IMR-90 (cell line): ENCODE results near the gene PFKFB1. TPM values are rescaled to one million over a fixed set of nuclear protein-coding genes. Genes with fewer than 3 reads are reported as not detected.
A peak's percentile ranks its signal among the peaks of the same experiment; 100 is the strongest.

Experiments
- ATAC-seq: fragments of 200-7000 bp; cut with Tn5 transposase; 2 replicates; pipeline ENCODE4 v1.9.1; 2020; ENCODE audit warnings: low read depth, mild to moderate bottlenecking, moderate library complexity
- BruUV-seq: library from RNA; stranded (reverse); fragments of 400-500 nt; replicated peaks from 2 replicates; lab custom pipeline; 2021; lab: Mats Ljungman, UMichigan
- CTCF ChIA-PET: fragments of 300-600 bp; formaldehyde crosslinking; extraction: SDS; loops from one replicate; lab custom pipeline; 2021; ENCODE audit warnings: antibody characterized with exemption; lab: Yijun Ruan, JAX
- POLR2A ChIA-PET: fragments of 300-600 bp; sonication (Branson Sonifier 250); formaldehyde crosslinking; loops from one replicate; lab custom pipeline; 2022; ENCODE audit warnings: antibody characterized with exemption; ENCODE audit not compliant: unreplicated experiment; lab: Charles Lee
- DNase-seq: peaks from one replicate; pipeline ENCODE4 v3.0.0; 2013
- H2AFZ ChIP-seq: replicated peaks from 2 replicates; pipeline ENCODE3; 2013; ENCODE audit warnings: low read length, mild to moderate bottlenecking; ENCODE audit not compliant: poor library complexity
- H2AK5ac ChIP-seq: 2 replicates; pipeline ENCODE4 v1.6.1; 2013; ENCODE audit warnings: low read depth, low read length, inconsistent platforms
- H2AK9ac ChIP-seq: replicated peaks from 2 replicates; pipeline ENCODE3; 2013; ENCODE audit warnings: mild to moderate bottlenecking, low read depth, low read length, moderate library complexity; ENCODE audit not compliant: poor library complexity
- H2BK120ac ChIP-seq: 2 replicates; pipeline ENCODE4 v1.6.1; 2013; ENCODE audit warnings: low read depth, low read length, inconsistent platforms
- H2BK15ac ChIP-seq: 3 replicates; pipeline ENCODE4 v1.6.1; 2013; ENCODE audit warnings: low read depth, low read length, inconsistent platforms
- H2BK20ac ChIP-seq: 2 replicates; pipeline ENCODE4 v1.6.1; 2013; ENCODE audit warnings: low read depth, mild to moderate bottlenecking, inconsistent platforms, low read length, moderate library complexity
- H2BK5ac ChIP-seq: 2 replicates; pipeline ENCODE4 v1.6.1; 2013; ENCODE audit warnings: mild to moderate bottlenecking, low read depth, low read length, inconsistent platforms; ENCODE audit not compliant: poor library complexity, severe bottlenecking
- H3K14ac ChIP-seq: replicated peaks from 2 replicates; pipeline ENCODE4 v1.6.1; 2013; ENCODE audit warnings: low read depth, low read length, inconsistent platforms
- H3K18ac ChIP-seq: 2 replicates; pipeline ENCODE4 v1.6.1; 2013; ENCODE audit warnings: low read depth, low read length, control low read depth
- H3K23ac ChIP-seq: 2 replicates; pipeline ENCODE4 v1.6.1; 2013; ENCODE audit warnings: low read depth, low read length, inconsistent platforms
- H3K27ac ChIP-seq: 2 replicates; pipeline ENCODE4 v1.5.1; 2013; ENCODE audit warnings: mild to moderate bottlenecking, control low read depth, low read length; ENCODE audit not compliant: insufficient read depth
- H3K27me3 ChIP-seq: 2 replicates; pipeline ENCODE4 v1.6.1; 2013; ENCODE audit warnings: low read length; ENCODE audit not compliant: control insufficient read depth, insufficient read depth
- H3K36me3 ChIP-seq: 2 replicates; pipeline ENCODE4 v1.6.1; 2013; ENCODE audit warnings: low read length, mixed read lengths; ENCODE audit not compliant: control insufficient read depth, insufficient read depth
- H3K4ac ChIP-seq: 2 replicates; pipeline ENCODE4 v1.6.1; 2013; ENCODE audit warnings: low read depth, low read length, inconsistent platforms
- H3K4me1 ChIP-seq: 2 replicates; pipeline ENCODE4 v1.6.1; 2013; ENCODE audit warnings: low read length, mixed read lengths; ENCODE audit not compliant: control insufficient read depth, insufficient read depth
- H3K4me2 ChIP-seq: 2 replicates; pipeline ENCODE4 v1.6.1; 2013; ENCODE audit warnings: low read depth, mild to moderate bottlenecking, control low read depth, low read length, moderate library complexity
- H3K4me3 ChIP-seq: 2 replicates; pipeline ENCODE4 v1.5.1; 2013; ENCODE audit warnings: low read depth, mild to moderate bottlenecking, control low read depth, low read length, moderate library complexity; ENCODE audit not compliant: insufficient read depth
- H3K56ac ChIP-seq: 2 replicates; pipeline ENCODE4 v1.6.1; 2013; ENCODE audit warnings: low read length, inconsistent platforms; ENCODE audit not compliant: insufficient read depth; ENCODE audit errors: extremely low read depth
- H3K79me1 ChIP-seq, 2 experiments: 2 replicates each; pipeline ENCODE4 v1.6.1; 2013; ENCODE audit warnings: low read length in 2 of 2, inconsistent platforms in 1 of 2, low read depth in 1 of 2
- H3K9ac ChIP-seq: 2 replicates; pipeline ENCODE4 v1.6.1; 2013; ENCODE audit warnings: low read depth, low read length, control low read depth
- H3K9me1 ChIP-seq: 2 replicates; pipeline ENCODE4 v1.6.1; 2013; ENCODE audit warnings: low read length, inconsistent platforms; ENCODE audit not compliant: insufficient read depth
- H3K9me3 ChIP-seq: 2 replicates; pipeline ENCODE4 v1.6.1; 2013; ENCODE audit warnings: low read length; ENCODE audit not compliant: control insufficient read depth, insufficient read depth
- H4K20me1 ChIP-seq: 2 replicates; pipeline ENCODE4 v1.6.1; 2013; ENCODE audit warnings: low read length, inconsistent platforms; ENCODE audit not compliant: insufficient read depth
- H4K5ac ChIP-seq: 2 replicates; pipeline ENCODE4 v1.6.1; 2013; ENCODE audit warnings: mild to moderate bottlenecking, low read depth, low read length, control low read depth
- H4K8ac ChIP-seq, 2 experiments: 2 replicates each; pipeline ENCODE4 v1.6.1; 2013; ENCODE audit warnings: low read depth in 2 of 2, low read length in 2 of 2, control low read depth in 1 of 2, inconsistent platforms in 1 of 2
- H4K91ac ChIP-seq: 2 replicates; pipeline ENCODE4 v1.6.1; 2013; ENCODE audit warnings: low read depth, low read length, inconsistent platforms; ENCODE audit not compliant: insufficient read depth
- BHLHE40 ChIP-seq: fragments of 150-350 bp; IDR thresholded peaks from 2 replicates; pipeline ENCODE4 v1.6.1; 2016; ENCODE audit warnings: mild to moderate bottlenecking, low read depth, low read length
- CEBPB ChIP-seq: IDR thresholded peaks from 2 replicates; pipeline ENCODE4 v1.6.1; 2012; ENCODE audit warnings: low read depth, low read length, improper control_type of control experiment
- CHD1 ChIP-seq: IDR thresholded peaks from 2 replicates; pipeline ENCODE4 v1.6.1; 2012; ENCODE audit warnings: low read depth, low read length, improper control_type of control experiment
- MAFK ChIP-seq: IDR thresholded peaks from 2 replicates; pipeline ENCODE4 v1.6.1; 2012; ENCODE audit warnings: low read depth, low read length, improper control_type of control experiment
- MAZ ChIP-seq: IDR thresholded peaks from 2 replicates; pipeline ENCODE4 v1.6.1; 2012; ENCODE audit warnings: low read depth, mild to moderate bottlenecking, low read length, improper control_type of control experiment, moderate library complexity, borderline replicate concordance
- MXI1 ChIP-seq: IDR thresholded peaks from 2 replicates; pipeline ENCODE4 v1.6.1; 2012; ENCODE audit warnings: low read depth, mild to moderate bottlenecking, low read length, moderate library complexity, borderline replicate concordance
- NFE2L2 ChIP-seq: fragments of 150-350 bp; IDR thresholded peaks from 2 replicates; pipeline ENCODE4 v1.6.1; 2016; ENCODE audit warnings: low read depth, mild to moderate bottlenecking, low read length
- POLR2A ChIP-seq: IDR thresholded peaks from 2 replicates; pipeline ENCODE4 v1.6.1; 2012; ENCODE audit warnings: mild to moderate bottlenecking, low read depth, low read length
- RAD21 ChIP-seq: IDR thresholded peaks from 2 replicates; pipeline ENCODE4 v1.6.1; 2012; ENCODE audit warnings: low read length, improper control_type of control experiment
- RCOR1 ChIP-seq: IDR thresholded peaks from 2 replicates; pipeline ENCODE4 v1.6.1; 2012; ENCODE audit warnings: mild to moderate bottlenecking, low read length, improper control_type of control experiment; ENCODE audit not compliant: insufficient replicate concordance
- RFX5 ChIP-seq: IDR thresholded peaks from 2 replicates; pipeline ENCODE4 v1.8.0; 2012; ENCODE audit warnings: low read depth, mild to moderate bottlenecking, low read length, moderate library complexity
- SMC3 ChIP-seq: fragments of 150-350 bp; IDR thresholded peaks from 2 replicates; pipeline ENCODE4 v1.6.1; 2016; ENCODE audit warnings: low read depth, mild to moderate bottlenecking, antibody characterized with exemption, low read length, moderate library complexity
- WGBS, 2 experiments: methylation state at CpG; one replicate each; pipeline versions ENCODE4 v1.1.5 to v1.1.7; 2013; ENCODE audit warnings: missing lambda C conversion rate in 2 of 2; ENCODE audit not compliant: insufficient read length in 1 of 2; ENCODE audit errors: extremely low coverage in 2 of 2; 5-methylcytosine and 5-hydroxymethylcytosine counted together
- dilution Hi-C: fragments of 300-500 bp; cut with HindIII; formaldehyde crosslinking; loops from one replicate; pipeline ENCODE4 v1.14.3; 2018; ENCODE audit warnings: low sequenced_read_pairs; ENCODE audit not compliant: unreplicated experiment
- in situ Hi-C: fragments of 300-500 bp; cut with MboI; formaldehyde crosslinking; loops from 3 replicates; pipeline ENCODE4 v1.14.3; 2019; ENCODE audit warnings: low sequenced_read_pairs, inconsistent platforms, mixed read lengths
- intact Hi-C: fragments of 100-400 bp; cut with micrococcal nuclease; formaldehyde crosslinking; loops from 2 replicates; pipeline ENCODE4 v1.10.0; 2022
- polyA plus RNA-seq, 3 experiments: library from polyadenylated mRNA; depleted of rRNA; stranded (reverse); fragments of >200 nt; gene quantifications; 2 replicates each; pipeline ENCODE4 v1.2.3, GENCODE V29; 2012; ENCODE audit warnings: low replicate concordance in 1 of 3
- total RNA-seq: library from RNA; depleted of rRNA; stranded (reverse); fragments of >200 nt; gene quantifications from 2 replicates; pipeline ENCODE4 v1.2.3, GENCODE V29; 2012
- TF ChIP-seq, protein P1 (sequence below): fragments of 150-350 bp; IDR thresholded peaks from 2 replicates; pipeline ENCODE4 v1.6.1; 2016; ENCODE audit warnings: low read depth, mild to moderate bottlenecking, low read length, moderate library complexity, borderline replicate concordance
- TF ChIP-seq, protein P2 (sequence below): fragments of 150-350 bp; IDR thresholded peaks from 2 replicates; pipeline ENCODE4 v1.6.1; 2017; ENCODE audit warnings: mild to moderate bottlenecking, antibody characterized with exemption, low read length, low read depth

Gene PFKFB1
- total and polyA plus RNA-seq, 2 of the 4 experiments (the other 2 are of a cell fraction) = under 0.01 to 0.15 TPM

- intact Hi-C loops = no loop called here
- DNase-seq = peak; percentile 63
Measured at GRCh38 chrX:55007656-55008055, 13.7 kb upstream of the PFKFB1 start.

More at GRCh38 chrX:55007656-55008055, 13.7 kb upstream of the PFKFB1 start:
- Histone ChIP-seq H2BK5ac (no peak overlapping the region), H3K27me3 (no peaks in the 10 kb centered on the region), H3K79me1 (no peaks in the 10 kb centered on the region; a peak in 1 of 4 replicates), H4K91ac (no peak overlapping the region), H2AFZ (no peak overlapping the region), H2AK5ac (no peak overlapping the region), H4K8ac (no peak overlapping the region), H3K36me3 (peaks cover 7% of the 10 kb centered on the region), H3K4me3 (no peak overlapping the region), H3K9ac (no peak overlapping the region), H3K4ac (no peak overlapping the region), H2AK9ac (peak overlapping the region; percentile 33), H3K4me1 (peaks cover 4% of the 10 kb centered on the region), H3K9me1 (peaks cover 3% of the 10 kb centered on the region), H4K5ac (no peak overlapping the region), H3K4me2 (no peak overlapping the region), H3K9me3 (no peaks in the 10 kb centered on the region), H3K23ac (no peak overlapping the region), H3K56ac (no peak overlapping the region), H2BK15ac (no peak overlapping the region), H3K18ac (no peak overlapping the region), H4K20me1 (peaks cover 6% of the 10 kb centered on the region; the same call in 1 of the 2 replicates), H2BK120ac (no peak overlapping the region), H3K27ac (no peak overlapping the region), H2BK20ac (no peak overlapping the region), H3K14ac (no peak overlapping the region)
- POLR2A ChIA-PET = no interaction called here
- in situ Hi-C loops = no loop called here
- dilution Hi-C loops = no loop called here
- TF ChIP-seq, protein P1, sequence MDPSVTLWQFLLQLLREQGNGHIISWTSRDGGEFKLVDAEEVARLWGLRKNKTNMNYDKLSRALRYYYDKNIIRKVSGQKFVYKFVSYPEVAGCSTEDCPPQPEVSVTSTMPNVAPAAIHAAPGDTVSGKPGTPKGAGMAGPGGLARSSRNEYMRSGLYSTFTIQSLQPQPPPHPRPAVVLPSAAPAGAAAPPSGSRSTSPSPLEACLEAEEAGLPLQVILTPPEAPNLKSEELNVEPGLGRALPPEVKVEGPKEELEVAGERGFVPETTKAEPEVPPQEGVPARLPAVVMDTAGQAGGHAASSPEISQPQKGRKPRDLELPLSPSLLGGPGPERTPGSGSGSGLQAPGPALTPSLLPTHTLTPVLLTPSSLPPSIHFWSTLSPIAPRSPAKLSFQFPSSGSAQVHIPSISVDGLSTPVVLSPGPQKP = no peak
- TF ChIP-seq NFE2L2 = no peak
- TF ChIP-seq MAZ = peak; percentile 60
- TF ChIP-seq BHLHE40 = no peak
- TF ChIP-seq MXI1 = no peak
- TF ChIP-seq RAD21 = no peak
- TF ChIP-seq, protein P2, sequence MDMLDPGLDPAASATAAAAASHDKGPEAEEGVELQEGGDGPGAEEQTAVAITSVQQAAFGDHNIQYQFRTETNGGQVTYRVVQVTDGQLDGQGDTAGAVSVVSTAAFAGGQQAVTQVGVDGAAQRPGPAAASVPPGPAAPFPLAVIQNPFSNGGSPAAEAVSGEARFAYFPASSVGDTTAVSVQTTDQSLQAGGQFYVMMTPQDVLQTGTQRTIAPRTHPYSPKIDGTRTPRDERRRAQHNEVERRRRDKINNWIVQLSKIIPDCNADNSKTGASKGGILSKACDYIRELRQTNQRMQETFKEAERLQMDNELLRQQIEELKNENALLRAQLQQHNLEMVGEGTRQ = no peak
- no peak for TF ChIP-seq CHD1
- TF ChIP-seq RCOR1 = no peak
- TF ChIP-seq RFX5 = no peak
- TF ChIP-seq CEBPB = 0 out of 2 replicates have a peak, but pooled peaks have one; percentile 21
- TF ChIP-seq MAFK = no peak
- TF ChIP-seq POLR2A = no peak
- no peak for TF ChIP-seq SMC3
- BruUV-seq = no TSS peak
- no CpG with 5 or more reads among the region's 6 CpGs for WGBS, 2 experiments
- peak; percentile 91 for ATAC-seq
- CTCF ChIA-PET = no interaction called here
